Ishikawa (cell line): ENCODE measurements around the gene ADIG.

Experiments used
- CEBPB ChIP-seq: IDR thresholded peaks from 2 replicates; pipeline ENCODE4 v1.6.1; 2012
- CREB1 ChIP-seq: IDR thresholded peaks from 2 replicates; pipeline ENCODE4 v1.6.1; 2012; ENCODE audit warnings: low read depth
- EGR1 ChIP-seq: IDR thresholded peaks from 2 replicates; pipeline ENCODE4 v1.6.1; 2012
- EP300 ChIP-seq: IDR thresholded peaks from 2 replicates; pipeline ENCODE4 v1.6.1; 2012; ENCODE audit warnings: borderline replicate concordance
- FOXM1 ChIP-seq: IDR thresholded peaks from 2 replicates; pipeline ENCODE4 v1.6.1; 2012; ENCODE audit warnings: low read depth, borderline replicate concordance
- NFIC ChIP-seq: IDR thresholded peaks from 2 replicates; pipeline ENCODE4 v1.6.1; 2012
- RAD21 ChIP-seq: IDR thresholded peaks from 2 replicates; pipeline ENCODE4 v1.6.1; 2012; ENCODE audit warnings: low read depth
- REST ChIP-seq: IDR thresholded peaks from 2 replicates; pipeline ENCODE4 v1.6.1; 2012; ENCODE audit warnings: low read depth, mild to moderate bottlenecking
- TAF1 ChIP-seq: IDR thresholded peaks from 2 replicates; pipeline ENCODE4 v1.6.1; 2012; ENCODE audit warnings: low read depth, mild to moderate bottlenecking
- TCF12 ChIP-seq: IDR thresholded peaks from 2 replicates; pipeline ENCODE4 v1.6.1; 2012; ENCODE audit warnings: low read depth
- TEAD4 ChIP-seq: IDR thresholded peaks from 2 replicates; pipeline ENCODE4 v1.6.1; 2012
- YY1 ChIP-seq: IDR thresholded peaks from 2 replicates; pipeline ENCODE4 v1.6.1; 2012; ENCODE audit warnings: low read depth
- ZBTB7A ChIP-seq: IDR thresholded peaks from 2 replicates; pipeline ENCODE4 v1.6.1; 2012; ENCODE audit warnings: low read depth
- TF ChIP-seq, protein P1 (sequence below): IDR thresholded peaks from 2 replicates; pipeline ENCODE4 v1.6.1; 2012
- TF ChIP-seq, protein P2 (sequence below): IDR thresholded peaks from 2 replicates; pipeline ENCODE4 v1.6.1; 2012

Gene ADIG

GRCh38 chr20:38629979-38630378 is 49.0 kb downstream of the ADIG start:
- TF ChIP-seq YY1 (no peak), EP300 (no peak), TCF12 (no peak), EGR1 (no peak), CEBPB (no peak), CREB1 (no peak), NFIC (no peak), TEAD4 (no peak), RAD21 (no peak), TAF1 (no peak), FOXM1 (no peak), REST (no peak), ZBTB7A (no peak)
- TF ChIP-seq, protein P1, sequence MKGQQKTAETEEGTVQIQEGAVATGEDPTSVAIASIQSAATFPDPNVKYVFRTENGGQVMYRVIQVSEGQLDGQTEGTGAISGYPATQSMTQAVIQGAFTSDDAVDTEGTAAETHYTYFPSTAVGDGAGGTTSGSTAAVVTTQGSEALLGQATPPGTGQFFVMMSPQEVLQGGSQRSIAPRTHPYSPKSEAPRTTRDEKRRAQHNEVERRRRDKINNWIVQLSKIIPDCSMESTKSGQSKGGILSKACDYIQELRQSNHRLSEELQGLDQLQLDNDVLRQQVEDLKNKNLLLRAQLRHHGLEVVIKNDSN = no peak
- TF ChIP-seq, protein P2, sequence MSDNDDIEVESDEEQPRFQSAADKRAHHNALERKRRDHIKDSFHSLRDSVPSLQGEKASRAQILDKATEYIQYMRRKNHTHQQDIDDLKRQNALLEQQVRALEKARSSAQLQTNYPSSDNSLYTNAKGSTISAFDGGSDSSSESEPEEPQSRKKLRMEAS = no peak

DNA sequence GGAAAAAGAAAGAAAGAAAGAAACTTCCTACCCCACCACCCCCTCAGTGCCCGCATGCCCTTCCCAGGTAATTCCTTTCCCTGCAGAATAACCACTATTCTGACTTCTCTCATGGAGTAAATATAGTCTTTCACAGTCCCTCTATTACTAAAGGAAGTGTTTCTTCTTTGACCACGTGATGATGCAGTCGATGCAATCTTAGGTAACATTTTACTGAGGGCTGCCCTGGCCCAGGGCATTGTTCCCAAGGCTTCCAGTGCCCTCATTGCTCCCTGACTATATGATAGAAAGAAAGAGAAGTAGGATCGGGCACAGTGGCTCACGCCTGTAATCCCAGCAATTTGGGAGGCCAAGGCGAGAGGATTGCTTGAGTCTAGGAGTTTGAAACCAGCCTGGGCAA is 49.7 kb downstream of the ADIG start:
- TF ChIP-seq REST = no peak
- no peak for TF ChIP-seq EP300
- no peak for TF ChIP-seq RAD21
- no peak for TF ChIP-seq CEBPB
- no peak for TF ChIP-seq TCF12
- TF ChIP-seq, protein P1 = no peak
- TF ChIP-seq, protein P2 = no peak
- no peak for TF ChIP-seq TEAD4
- TF ChIP-seq TAF1 = no peak
- no peak for TF ChIP-seq ZBTB7A
- no peak for TF ChIP-seq EGR1
- no peak for TF ChIP-seq YY1
- no peak for TF ChIP-seq FOXM1
- TF ChIP-seq NFIC = no peak

GRCh38 chr20:38631155-38632022 is 50.4 kb downstream of the ADIG start:
- TF ChIP-seq REST = no peak
- TF ChIP-seq YY1 = no peak
- TF ChIP-seq NFIC = no peak
- no peak for TF ChIP-seq RAD21
- no peak for TF ChIP-seq TCF12
- TF ChIP-seq TEAD4 = no peak
- TF ChIP-seq, protein P2 = no peak
- TF ChIP-seq EP300 = no peak
- TF ChIP-seq CEBPB = no peak
- no peak for TF ChIP-seq ZBTB7A
- no peak for TF ChIP-seq FOXM1
- TF ChIP-seq TAF1 = no peak

DNA sequence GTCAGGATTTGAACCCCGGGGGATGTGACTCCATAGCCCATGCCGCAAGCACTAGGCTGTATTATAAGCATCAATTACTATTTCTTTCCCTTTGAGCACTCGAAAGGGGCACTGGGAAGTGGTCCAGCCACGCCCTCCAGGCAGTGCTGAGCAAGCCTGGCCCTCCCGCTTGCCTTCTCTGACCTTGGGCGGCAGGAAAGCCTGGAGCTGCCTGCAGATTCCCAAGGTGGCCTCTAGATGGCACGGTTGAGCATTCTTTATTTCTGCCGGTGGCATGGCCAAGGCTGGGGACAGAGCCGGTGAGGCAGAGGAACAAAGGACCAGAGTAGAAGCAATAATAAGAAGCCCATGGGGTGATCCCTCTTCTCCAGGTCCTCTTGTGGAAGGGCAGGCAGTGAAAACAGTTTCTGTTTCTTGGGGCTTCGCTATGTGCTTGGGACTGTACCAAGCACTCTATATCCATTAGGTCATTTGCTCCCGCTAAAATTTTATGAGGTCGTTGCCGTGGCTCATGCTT is 52.6 kb downstream of the ADIG start:
- TF ChIP-seq RAD21 (peak; percentile 67), TAF1 (no peak), TCF12 (no peak)
